Thyroid gland (tissue), 4 donors: ENCODE measurements around the gene MARK3. TPM values are rescaled to one million over a fixed set of nuclear protein-coding genes. Genes with fewer than 3 reads are reported as not detected.

Experiments used
- DNase-seq, 2 donors: peaks; one replicate each; pipeline ENCODE4 v3.0.0-alpha.2; 2019
- H3K27ac ChIP-seq, 3 donors: fragments of 200-600 bp; sonication (generic); 1 replicate in 2 of 3; 2 replicates in 1 of 3; pipeline ENCODE4 v1.5.1; 2016 to 2019; ENCODE audit warnings: mild to moderate bottlenecking in 1 of 3, moderate library complexity in 1 of 3
- H3K27me3 ChIP-seq: fragments of 200-600 bp; sonication (generic); one replicate; pipeline ENCODE4 v1.5.1; 2019
- H3K36me3 ChIP-seq, 2 donors: fragments of 200-600 bp; sonication (generic); one replicate each; pipeline ENCODE4 v1.5.1; 2016 to 2019
- H3K4me1 ChIP-seq, 2 donors: fragments of 200-600 bp; sonication (generic); one replicate each; pipeline ENCODE4 v1.5.1; 2017 to 2019
- H3K4me3 ChIP-seq, 3 donors: fragments of 200-600 bp; sonication (generic); replicated peaks in 1 of 3; 1 replicate in 2 of 3; 2 replicates in 1 of 3; pipeline ENCODE4 v1.5.1; 2016; ENCODE audit warnings: mild to moderate bottlenecking in 1 of 3
- H3K9me3 ChIP-seq: fragments of 200-600 bp; sonication (generic); one replicate; pipeline ENCODE4 v1.5.1; 2017
- POLR2A ChIP-seq, 2 donors: fragments of 450-650 bp; IDR thresholded peaks; one replicate each; pipeline ENCODE4 v1.6.1; 2017; ENCODE audit warnings: antibody characterized with exemption in 2 of 2, mild to moderate bottlenecking in 2 of 2, moderate library complexity in 1 of 2
- WGBS, 2 donors: methylation state at CpG; one replicate each; pipeline ENCODE4 v1.1.5; 2017; 5-methylcytosine and 5-hydroxymethylcytosine counted together
- intact Hi-C: fragments of 100-400 bp; cut with DNase I; formaldehyde crosslinking; loops from one replicate; pipeline ENCODE4 v1.15.1; 2023
- total RNA-seq, 4 donors: library from RNA; depleted of rRNA; stranded (reverse); fragments of >200 nt; gene quantifications; one replicate each; pipeline ENCODE4 v1.2.3, GENCODE V29; 2016
- TF ChIP-seq, protein P1 (sequence below), 6 experiments: fragments of 200-600 bp in 3 of 6; fragments of 450-650 bp in 3 of 6; sonication (generic) in 3 of 6; IDR thresholded peaks; one replicate each; pipeline ENCODE4 v1.5.1; 2016 to 2019; ENCODE audit warnings: antibody characterized with exemption in 6 of 6, mild to moderate bottlenecking in 2 of 6, inconsistent platforms in 1 of 6, moderate library complexity in 1 of 6

The MARK3 gene
- total RNA-seq, 4 donors from 2014 or later, result 105 to 164 (median 114) TPM

DNA sequence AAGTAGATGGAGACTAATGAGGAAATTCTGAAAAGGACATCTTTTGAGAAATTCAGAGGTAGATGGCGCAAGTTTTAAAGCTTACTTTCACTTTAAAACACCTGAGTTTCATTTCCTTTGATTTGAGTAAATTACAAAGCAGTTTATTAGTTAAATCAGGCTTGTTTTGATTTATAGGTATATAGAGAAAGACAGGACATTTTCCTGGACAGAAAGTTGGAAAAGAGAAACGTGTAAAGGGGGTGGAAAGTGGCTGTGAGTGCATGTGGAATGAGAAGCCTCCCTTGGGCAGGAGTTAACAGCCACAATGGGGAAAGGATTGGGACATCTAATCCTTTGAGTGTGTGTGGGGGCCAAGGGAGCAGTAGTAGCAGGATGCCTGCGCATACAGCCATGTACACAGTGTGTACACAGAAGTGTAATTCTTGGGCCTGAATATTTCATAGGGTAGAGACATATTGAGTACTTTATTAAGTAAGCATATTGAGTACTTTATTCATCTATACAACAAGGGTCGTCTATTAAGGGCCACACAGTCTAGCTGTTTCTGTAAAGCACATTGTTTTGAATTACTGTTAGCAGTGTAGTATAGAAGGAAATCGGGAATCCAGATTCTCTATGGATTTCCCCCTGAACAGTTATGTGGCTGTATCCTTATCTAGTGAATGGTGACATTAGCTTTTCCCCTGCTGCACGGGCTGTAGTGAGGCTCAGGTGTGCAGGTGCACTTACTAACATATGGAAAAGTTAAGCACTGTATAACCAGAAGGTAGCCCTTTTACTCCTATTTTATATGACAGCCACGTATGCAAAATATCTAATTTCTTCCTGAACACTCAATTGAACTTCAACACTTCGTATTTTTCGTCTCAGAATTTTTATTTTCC lies 19.1 kb downstream of the MARK3 start:
- no peak overlapping the region for H3K4me3 ChIP-seq
- 71 to 72% methylated on average over 9 of the region's 9 CpGs for WGBS, 2 donors
- no peaks in the 10 kb centered on the region for H3K27me3 ChIP-seq
- TF ChIP-seq, protein P1, sequence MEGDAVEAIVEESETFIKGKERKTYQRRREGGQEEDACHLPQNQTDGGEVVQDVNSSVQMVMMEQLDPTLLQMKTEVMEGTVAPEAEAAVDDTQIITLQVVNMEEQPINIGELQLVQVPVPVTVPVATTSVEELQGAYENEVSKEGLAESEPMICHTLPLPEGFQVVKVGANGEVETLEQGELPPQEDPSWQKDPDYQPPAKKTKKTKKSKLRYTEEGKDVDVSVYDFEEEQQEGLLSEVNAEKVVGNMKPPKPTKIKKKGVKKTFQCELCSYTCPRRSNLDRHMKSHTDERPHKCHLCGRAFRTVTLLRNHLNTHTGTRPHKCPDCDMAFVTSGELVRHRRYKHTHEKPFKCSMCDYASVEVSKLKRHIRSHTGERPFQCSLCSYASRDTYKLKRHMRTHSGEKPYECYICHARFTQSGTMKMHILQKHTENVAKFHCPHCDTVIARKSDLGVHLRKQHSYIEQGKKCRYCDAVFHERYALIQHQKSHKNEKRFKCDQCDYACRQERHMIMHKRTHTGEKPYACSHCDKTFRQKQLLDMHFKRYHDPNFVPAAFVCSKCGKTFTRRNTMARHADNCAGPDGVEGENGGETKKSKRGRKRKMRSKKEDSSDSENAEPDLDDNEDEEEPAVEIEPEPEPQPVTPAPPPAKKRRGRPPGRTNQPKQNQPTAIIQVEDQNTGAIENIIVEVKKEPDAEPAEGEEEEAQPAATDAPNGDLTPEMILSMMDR (IDR thresholded peaks at IDR 0.05), result no peak
- no peak for TF ChIP-seq POLR2A (IDR thresholded peaks at IDR 0.05)
- H3K4me1 ChIP-seq, result peaks cover 39 to 62% of the 10 kb centered on the region in 2 donors
- H3K9me3 ChIP-seq, result no peaks in the 10 kb centered on the region
- peaks cover 12% of the 10 kb centered on the region in 2 donors for H3K36me3 ChIP-seq
- intact Hi-C loops, result no loop called here
- H3K27ac ChIP-seq, result peak overlapping the region in 2 of 3 donors; percentile 5 to 16
- DNase-seq, result no peak

DNA sequence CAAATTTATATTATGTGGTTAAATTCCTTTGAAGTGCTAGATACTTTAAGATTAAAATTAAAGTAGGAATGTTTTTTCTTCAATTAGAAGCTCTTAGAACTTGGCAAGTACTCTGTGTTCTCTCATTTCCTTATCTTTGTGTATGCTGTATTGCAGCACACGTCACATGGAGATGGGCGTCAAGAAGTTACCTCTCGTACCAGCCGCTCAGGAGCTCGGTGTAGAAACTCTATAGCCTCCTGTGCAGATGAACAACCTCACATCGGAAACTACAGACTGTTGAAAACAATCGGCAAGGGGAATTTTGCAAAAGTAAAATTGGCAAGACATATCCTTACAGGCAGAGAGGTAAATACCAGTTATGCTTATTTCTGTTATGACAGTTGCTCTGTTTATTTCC lies 19.7 kb downstream of the MARK3 start:
- no peaks in the 10 kb centered on the region for H3K9me3 ChIP-seq
- TF ChIP-seq POLR2A (IDR thresholded peaks at IDR 0.05), result no peak
- TF ChIP-seq, protein P1 (IDR thresholded peaks at IDR 0.05), result no peak
- peaks cover 39 to 58% of the 10 kb centered on the region in 2 donors for H3K4me1 ChIP-seq
- 76 to 82% methylated on average over 7 of the region's 7 CpGs for WGBS, 2 donors
- no peak overlapping the region for H3K4me3 ChIP-seq
- peaks cover 12% of the 10 kb centered on the region in 2 donors for H3K36me3 ChIP-seq
- peak in 1 of 2 donors; percentile 14 for DNase-seq
- H3K27me3 ChIP-seq, result no peaks in the 10 kb centered on the region
- H3K27ac ChIP-seq, result peak overlapping the region in 1 of 3 donors; percentile 16
- intact Hi-C loops, result no loop called here

DNA sequence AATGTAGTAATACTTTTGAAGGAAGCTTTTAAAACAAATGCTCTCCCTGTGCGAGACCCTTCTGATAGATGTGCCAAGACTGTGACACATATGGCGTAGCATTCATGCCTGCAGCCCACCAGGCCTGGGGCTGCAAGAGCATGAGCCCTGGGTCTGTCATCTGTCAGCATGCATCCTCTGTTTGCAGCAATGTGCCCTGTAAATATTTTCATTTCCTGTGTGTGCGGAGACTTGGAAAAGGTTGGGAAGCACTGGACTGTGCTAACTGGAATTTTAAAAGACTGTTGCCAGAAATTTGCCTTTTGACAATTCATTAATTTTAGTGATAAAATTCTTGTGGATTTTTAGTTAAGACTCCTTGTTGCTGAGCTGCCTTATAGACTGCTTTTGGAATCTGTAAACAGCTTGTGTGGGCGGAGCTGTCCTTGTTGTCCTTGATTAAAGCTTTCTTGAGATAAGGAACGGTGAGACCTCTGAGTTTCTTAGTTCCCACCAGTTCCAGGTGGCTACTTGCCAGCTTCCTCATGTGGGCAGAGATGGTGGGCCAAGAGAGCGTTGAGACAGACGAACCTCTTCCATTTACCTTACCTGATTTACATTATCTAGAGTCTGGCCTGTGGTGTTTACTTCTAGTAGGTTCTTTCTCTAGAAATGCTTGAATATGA lies 23.4 kb downstream of the MARK3 start:
- peaks cover 22 to 29% of the 10 kb centered on the region in 2 donors for H3K4me1 ChIP-seq
- intact Hi-C loops, result no loop called here
- no peak overlapping the region for H3K4me3 ChIP-seq
- H3K27ac ChIP-seq, result peak overlapping the region in 2 of 3 donors; percentile 47 to 49
- H3K36me3 ChIP-seq, result peaks cover 12% of the 10 kb centered on the region in 2 donors
- TF ChIP-seq, protein P1 (IDR thresholded peaks at IDR 0.05), result no peak
- no peak for TF ChIP-seq POLR2A (IDR thresholded peaks at IDR 0.05)
- 55 to 70% methylated on average over 7 of the region's 7 CpGs for WGBS, 2 donors
- no peaks in the 10 kb centered on the region for H3K27me3 ChIP-seq
- H3K9me3 ChIP-seq, result no peaks in the 10 kb centered on the region
- peak; percentile 20 to 24 for DNase-seq

DNA sequence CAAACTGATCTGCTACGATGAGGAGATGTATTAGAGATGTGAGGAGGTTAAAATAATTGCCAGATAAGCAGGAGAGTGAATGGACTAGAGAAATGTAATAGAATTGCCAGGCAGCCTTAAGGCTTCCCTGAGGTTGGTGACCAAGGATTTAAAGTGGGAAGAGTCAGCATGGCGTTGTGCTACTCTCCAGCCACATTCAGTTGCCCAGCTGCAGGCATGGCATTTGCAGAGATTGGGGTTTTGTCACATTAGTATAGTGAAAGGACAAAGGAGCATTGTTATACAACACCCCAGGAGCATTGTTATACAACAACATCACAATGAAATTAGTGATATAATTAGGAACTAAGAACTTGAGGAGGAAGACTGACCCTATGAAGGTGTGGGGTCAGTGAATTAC lies 31.7 kb downstream of the MARK3 start:
- 90 to 95% methylated on average over 2 of the region's 2 CpGs for WGBS, 2 donors
- Histone ChIP-seq H3K27me3 (no peaks in the 10 kb centered on the region), H3K4me3 (no peak overlapping the region), H3K27ac (no peak overlapping the region), H3K36me3 (peaks cover 0 to 3% of the 10 kb centered on the region in 2 donors), H3K4me1 (peaks cover 0 to 16% of the 10 kb centered on the region in 2 donors), H3K9me3 (no peaks in the 10 kb centered on the region)
- DNase-seq, result no peak
- TF ChIP-seq POLR2A (IDR thresholded peaks at IDR 0.05), result no peak
- TF ChIP-seq, protein P1 (IDR thresholded peaks at IDR 0.05), result no peak
- intact Hi-C loops, result no loop called here

DNA sequence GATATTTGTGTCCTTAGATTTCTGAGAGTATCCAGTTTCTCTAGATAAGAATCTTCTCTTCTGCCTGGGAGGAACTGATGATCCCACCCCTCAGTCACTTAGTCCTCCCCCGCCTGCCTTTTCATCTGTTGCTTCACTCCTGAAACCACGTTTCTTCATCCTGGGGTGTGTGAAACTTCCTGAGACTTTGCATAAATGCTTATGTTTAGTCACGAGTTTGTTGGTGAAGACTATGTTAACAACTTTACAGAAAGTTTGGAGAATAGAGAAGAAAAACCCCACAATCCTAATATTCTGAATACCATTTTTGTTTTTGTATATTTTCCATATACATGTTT lies 33.2 kb downstream of the MARK3 start:
- Histone ChIP-seq H3K4me3 (no peak overlapping the region), H3K27me3 (no peaks in the 10 kb centered on the region), H3K27ac (no peak overlapping the region), H3K36me3 (peaks cover 0 to 3% of the 10 kb centered on the region in 2 donors), H3K9me3 (no peaks in the 10 kb centered on the region), H3K4me1 (peaks cover 0 to 31% of the 10 kb centered on the region in 2 donors)
- WGBS, 2 donors, result 82 to 87% methylated on average over 3 of the region's 3 CpGs
- DNase-seq, result no peak
- TF ChIP-seq POLR2A (IDR thresholded peaks at IDR 0.05), result no peak
- TF ChIP-seq, protein P1 (IDR thresholded peaks at IDR 0.05), result no peak
- intact Hi-C loops, result no loop called here
